Fibroblast of villous mesenchyme (primary cell): Measurements from ENCODE around the gene GSG1L. TPM values are rescaled to one million over a fixed set of nuclear protein-coding genes. Genes with fewer than 3 reads are reported as not detected.

Source experiments
- DNase-seq: peaks from one replicate; pipeline ENCODE4 v3.0.0-alpha.2; 2010; ENCODE audit warnings: low read depth
- H3K4me3 ChIP-seq: 2 replicates; pipeline ENCODE4 v1.5.1; 2011; ENCODE audit warnings: low read depth, mild to moderate bottlenecking, low read length
- total RNA-seq: library from RNA; depleted of rRNA; stranded (reverse); fragments of >200 nt; gene quantifications from 2 replicates; pipeline ENCODE4 v1.2.3, GENCODE V29; 2012
- TF ChIP-seq, protein P1 (sequence below): IDR thresholded peaks from 2 replicates; pipeline ENCODE4 v1.5.1; 2012; ENCODE audit warnings: low read depth, mild to moderate bottlenecking, low read length; ENCODE audit not compliant: insufficient read depth

GSG1L gene
- total RNA-seq, 1 donor: not detected

DNA sequence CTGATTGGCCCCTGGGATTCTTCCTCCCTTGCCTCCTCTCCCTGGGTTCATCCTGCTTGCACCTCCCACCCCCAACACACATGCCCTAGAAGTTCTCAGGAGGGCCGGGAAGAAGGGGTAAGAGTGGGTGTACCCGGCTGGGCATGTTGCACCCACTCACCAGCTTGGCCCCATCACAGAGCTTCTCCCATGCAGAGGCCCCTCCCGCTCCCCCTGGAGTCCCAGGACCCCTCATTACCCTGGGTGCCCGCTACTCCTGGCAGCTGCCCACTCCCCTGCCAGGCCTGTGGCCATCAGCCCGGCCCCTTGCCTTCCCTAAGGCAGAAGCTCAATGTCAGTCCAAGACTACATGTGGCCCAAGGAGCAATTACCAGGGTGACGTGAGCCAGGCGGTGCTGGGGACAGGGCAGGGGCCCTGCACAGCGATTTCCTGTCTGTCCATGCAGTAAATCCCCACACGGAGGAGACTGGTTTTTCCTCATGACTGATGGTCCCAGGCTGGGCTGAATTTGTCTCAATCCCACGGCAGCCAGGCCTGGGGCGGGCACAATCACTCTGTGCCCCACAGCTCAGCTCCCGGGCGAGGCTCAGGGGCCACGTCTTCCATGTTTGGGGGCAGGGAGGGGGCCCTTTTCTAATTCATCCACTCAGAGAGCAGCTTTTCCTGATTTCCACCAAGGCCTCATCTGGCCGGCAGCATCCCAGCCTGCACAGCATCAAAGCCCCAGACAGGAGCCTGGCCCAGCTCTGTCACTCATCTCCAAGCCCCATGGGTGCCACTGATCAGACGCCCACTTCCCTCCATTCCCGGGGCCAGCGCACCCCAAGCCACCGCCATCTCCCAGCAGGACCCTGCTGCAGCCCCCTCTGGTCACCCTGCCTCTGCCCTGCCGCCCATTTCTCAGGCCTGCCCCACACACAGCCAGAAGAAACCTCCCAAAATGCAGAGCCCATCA lies 278.9 kb downstream of the GSG1L start:
- TF ChIP-seq, protein P1, sequence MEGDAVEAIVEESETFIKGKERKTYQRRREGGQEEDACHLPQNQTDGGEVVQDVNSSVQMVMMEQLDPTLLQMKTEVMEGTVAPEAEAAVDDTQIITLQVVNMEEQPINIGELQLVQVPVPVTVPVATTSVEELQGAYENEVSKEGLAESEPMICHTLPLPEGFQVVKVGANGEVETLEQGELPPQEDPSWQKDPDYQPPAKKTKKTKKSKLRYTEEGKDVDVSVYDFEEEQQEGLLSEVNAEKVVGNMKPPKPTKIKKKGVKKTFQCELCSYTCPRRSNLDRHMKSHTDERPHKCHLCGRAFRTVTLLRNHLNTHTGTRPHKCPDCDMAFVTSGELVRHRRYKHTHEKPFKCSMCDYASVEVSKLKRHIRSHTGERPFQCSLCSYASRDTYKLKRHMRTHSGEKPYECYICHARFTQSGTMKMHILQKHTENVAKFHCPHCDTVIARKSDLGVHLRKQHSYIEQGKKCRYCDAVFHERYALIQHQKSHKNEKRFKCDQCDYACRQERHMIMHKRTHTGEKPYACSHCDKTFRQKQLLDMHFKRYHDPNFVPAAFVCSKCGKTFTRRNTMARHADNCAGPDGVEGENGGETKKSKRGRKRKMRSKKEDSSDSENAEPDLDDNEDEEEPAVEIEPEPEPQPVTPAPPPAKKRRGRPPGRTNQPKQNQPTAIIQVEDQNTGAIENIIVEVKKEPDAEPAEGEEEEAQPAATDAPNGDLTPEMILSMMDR: no peak

DNA sequence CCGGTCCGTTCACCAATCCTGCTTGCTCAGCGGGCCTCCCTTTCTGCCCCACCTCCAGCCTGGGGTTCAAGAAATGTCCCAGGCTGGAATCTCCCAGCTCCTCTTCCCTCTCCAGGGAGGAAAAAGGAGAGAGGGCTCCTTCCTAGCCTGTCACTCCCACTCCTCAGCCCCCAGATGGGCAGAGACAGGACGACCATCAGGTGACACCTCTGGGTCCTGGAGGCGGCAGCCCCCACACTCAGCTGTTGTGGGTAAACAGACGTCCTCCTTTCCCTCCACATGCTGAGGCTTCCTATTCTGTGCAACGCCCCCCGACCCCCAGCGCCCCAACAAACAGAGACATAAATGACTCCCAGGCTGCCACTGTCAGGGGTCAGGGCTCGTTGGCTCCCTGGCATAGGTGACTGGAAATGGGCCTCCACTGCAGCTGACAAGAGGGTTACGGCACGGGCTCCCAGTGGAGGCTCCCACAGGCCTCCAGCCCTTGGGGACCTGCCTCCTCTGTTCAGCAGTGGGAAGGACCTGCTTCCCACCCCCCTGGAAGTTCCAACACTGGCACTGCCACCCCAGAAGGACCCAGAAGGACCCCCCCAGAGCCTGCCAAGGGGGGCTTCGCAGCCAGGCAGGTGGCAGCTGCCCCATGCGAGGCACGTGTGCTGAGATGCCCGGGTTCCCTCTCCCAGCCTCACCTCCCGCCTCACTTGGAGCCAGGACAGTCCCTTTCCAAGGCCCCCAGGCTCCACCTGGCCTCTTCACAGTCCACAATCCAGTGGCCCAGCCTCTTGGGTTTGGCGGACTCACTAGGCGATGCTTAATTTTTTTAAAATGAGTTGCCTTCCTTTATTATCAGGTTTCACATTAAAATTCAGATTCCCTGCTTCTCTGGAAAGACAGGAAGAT lies 281.3 kb downstream of the GSG1L start:
- no peak for DNase-seq
- TF ChIP-seq, protein P1: no peak
- no peak overlapping the region for H3K4me3 ChIP-seq

More for the DNA sequence above, 278.9 kb downstream of the GSG1L start:
- H3K4me3 ChIP-seq: no peak overlapping the region
- DNase-seq: no peak

DNA sequence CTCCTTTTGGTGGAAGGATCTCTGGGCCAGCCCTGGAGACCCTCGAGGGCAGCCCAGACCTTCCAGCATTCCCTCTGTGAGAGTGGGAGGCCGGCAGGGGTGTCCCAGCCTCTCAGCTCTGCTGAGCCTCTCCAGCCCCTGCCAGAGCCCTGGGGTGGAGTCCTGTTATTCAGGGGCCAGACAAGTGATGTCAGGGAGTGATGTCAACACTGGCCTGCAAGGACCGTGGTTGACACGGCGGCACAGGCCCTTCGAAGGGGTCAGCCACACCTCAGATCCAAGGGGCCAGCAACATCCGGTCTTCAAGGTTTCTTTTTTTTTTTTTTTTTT lies 282.4 kb downstream of the GSG1L start:
- TF ChIP-seq, protein P1: no peak
- peak; percentile 30 for DNase-seq
- no peak overlapping the region for H3K4me3 ChIP-seq

DNA sequence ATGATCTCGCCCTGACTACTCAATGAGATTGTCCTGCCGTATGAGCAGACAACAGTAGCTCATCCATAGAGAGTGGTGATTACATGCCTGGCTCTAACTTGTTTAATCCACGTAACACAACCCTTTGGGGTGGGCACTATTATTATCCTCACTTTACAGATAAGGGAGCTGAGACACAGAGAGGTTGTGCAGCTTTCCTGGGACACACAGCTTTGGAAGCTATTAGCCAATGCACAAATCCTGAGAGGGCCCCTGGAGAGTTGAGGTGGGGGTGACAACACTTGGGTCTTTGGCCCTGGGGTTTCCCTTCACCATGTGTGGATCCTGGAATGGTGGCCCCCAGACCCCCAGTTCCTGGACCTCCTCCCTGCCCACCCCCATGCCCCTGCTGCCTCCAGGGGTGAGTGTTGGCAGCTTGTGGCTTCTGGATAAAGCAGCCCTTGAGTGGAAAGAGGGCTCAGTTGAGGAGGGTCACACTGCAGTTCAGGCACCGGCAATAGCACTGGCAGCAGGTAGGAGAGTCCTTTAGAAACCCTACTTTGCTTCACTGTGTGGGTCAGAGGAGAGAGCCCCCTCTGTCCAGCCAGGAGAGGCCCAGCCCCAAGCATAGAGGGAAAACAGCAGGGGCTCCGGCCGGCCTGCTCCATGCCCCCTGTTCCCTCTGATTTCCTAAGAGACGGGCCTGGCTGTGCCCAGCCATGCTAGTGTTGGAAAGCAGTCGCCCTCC lies 282.9 kb downstream of the GSG1L start:
- TF ChIP-seq, protein P1: no peak
- H3K4me3 ChIP-seq: no peak overlapping the region
- DNase-seq: no peak

DNA sequence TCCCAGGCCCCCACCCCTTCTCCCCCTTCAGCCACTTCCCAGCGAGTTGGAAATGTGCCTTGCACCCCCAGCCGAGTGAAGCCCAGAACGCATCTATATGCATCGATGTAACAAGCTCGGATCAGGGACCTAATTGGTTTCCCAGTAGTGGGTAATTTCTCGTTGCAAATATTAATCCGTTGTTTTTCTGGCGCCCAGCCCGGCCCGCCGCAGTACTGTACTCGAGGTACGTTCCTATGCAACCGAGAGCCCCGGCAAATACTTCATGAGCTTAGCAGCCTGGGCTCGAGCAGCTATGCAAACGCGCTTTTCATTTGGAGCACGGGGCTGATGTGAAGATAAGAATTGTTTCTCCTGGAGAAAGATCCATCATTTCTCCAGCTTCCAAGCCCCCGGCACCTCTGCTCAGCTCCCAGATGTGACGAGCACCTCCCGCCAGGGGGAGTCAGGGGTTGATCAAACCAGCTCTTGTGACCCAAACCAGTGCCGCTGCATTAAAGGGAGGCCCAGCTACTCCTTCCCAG lies 283.8 kb downstream of the GSG1L start:
- no peak overlapping the region for H3K4me3 ChIP-seq
- peak; percentile 33 for DNase-seq
- TF ChIP-seq, protein P1: peak; percentile 48

DNA sequence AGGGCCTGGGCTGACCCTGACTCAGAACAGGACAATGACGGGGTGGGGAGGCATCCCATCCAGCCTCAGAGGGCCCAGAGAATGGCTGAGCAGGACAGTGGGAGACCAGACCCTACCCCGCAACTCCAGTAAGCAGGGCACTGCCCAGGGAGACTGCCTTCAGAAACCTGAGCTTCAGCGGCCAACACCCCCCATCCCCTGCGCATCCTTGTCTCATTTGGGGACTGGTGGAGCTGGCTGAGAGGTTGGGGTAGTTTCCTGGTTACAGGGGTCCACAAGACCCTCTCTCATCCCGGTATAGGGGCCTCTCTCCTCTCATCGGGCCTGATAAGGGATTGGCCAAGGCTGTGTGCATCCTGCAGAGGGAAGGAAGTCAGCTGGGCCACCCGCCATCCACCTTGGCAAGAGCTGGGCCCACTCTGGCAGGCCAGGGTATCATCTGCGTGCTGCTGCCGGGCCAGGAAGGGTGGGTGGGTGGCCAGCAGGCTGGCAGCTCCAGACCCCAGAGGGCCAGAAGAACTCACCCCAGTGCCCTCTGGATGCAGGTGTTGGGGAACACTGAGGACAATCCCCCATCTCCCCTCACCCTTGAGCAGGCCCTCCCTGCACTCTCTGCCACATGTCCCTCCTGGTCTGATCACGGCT lies 284.5 kb downstream of the GSG1L start:
- TF ChIP-seq, protein P1: no peak
- no peak for DNase-seq
- H3K4me3 ChIP-seq: no peak overlapping the region
